ENCODE measurements around the gene BRCC3.

DNA sequence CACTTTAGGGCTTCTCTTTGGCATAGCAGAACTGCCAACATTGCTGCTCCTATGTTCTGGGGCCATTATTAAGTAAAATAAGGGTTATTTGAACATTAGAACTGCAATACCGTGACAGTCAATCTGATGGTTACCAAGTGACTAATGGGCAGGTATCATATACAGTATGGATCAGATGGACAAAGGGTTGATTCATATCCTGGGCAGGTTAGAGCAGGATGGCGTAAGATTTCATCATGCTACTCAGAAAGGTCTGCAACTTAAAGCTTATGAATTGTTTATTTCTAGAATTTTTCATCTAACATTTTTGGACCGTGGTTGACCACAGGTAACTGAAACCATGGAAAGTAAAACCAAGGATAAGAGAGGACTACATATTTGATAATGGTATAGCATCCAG lies 40.9 kb downstream of the BRCC3 start:
- TF ChIP-seq, protein P1, sequence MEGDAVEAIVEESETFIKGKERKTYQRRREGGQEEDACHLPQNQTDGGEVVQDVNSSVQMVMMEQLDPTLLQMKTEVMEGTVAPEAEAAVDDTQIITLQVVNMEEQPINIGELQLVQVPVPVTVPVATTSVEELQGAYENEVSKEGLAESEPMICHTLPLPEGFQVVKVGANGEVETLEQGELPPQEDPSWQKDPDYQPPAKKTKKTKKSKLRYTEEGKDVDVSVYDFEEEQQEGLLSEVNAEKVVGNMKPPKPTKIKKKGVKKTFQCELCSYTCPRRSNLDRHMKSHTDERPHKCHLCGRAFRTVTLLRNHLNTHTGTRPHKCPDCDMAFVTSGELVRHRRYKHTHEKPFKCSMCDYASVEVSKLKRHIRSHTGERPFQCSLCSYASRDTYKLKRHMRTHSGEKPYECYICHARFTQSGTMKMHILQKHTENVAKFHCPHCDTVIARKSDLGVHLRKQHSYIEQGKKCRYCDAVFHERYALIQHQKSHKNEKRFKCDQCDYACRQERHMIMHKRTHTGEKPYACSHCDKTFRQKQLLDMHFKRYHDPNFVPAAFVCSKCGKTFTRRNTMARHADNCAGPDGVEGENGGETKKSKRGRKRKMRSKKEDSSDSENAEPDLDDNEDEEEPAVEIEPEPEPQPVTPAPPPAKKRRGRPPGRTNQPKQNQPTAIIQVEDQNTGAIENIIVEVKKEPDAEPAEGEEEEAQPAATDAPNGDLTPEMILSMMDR (conservative IDR thresholded peaks at IDR 0.05 in 1 of 2, IDR thresholded peaks at IDR 0.05 in 1 of 2; ENCODE audit: extremely low read depth in 1 of 2, insufficient read depth in 1 of 2, low read depth in 1 of 2, low read length in 2 of 2): no peak
- no peak for TF ChIP-seq EZH2 (IDR thresholded peaks at IDR 0.05; ENCODE audit: borderline replicate concordance, low read length)
